ENCODE results near the gene MB21D2.
A peak's percentile ranks its signal among the peaks of the same experiment; 100 is the strongest.
"Not testable (repeated sequence)": the region's sequence is repeated elsewhere in the genome, so short reads cannot be mapped to it uniquely, and the experiment has no call there.

The MB21D2 gene

GRCh38 chr3:192858849-192859585 is 58.6 kb downstream of the MB21D2 start:
- no peak for DNase-seq (ENCODE audit: low spot score)

GRCh38 chr3:192857260-192857661 is 60.4 kb downstream of the MB21D2 start:
- no peak for DNase-seq (ENCODE audit: low spot score)

- no peak for DNase-seq (ENCODE audit: low spot score)
Observed at GRCh38 chr3:192855434-192855833, 62.2 kb downstream of the MB21D2 start.

- peak; percentile 43 for DNase-seq (ENCODE audit: low spot score)
Observed at GRCh38 chr3:192851821-192852372, 65.8 kb downstream of the MB21D2 start.

GRCh38 chr3:192850451-192850981 is 67.1 kb downstream of the MB21D2 start:
- peak; percentile 70 for DNase-seq (ENCODE audit: low spot score)

- DNase-seq (ENCODE audit: low spot score), result not testable (repeated sequence)
Observed at GRCh38 chr3:192849821-192850220, 67.8 kb downstream of the MB21D2 start.

- no peak for DNase-seq (ENCODE audit: low spot score)
Observed at GRCh38 chr3:192848371-192849233, 69.1 kb downstream of the MB21D2 start.

- DNase-seq (ENCODE audit: low spot score), result no peak
Observed at GRCh38 chr3:192847941-192848340, 69.7 kb downstream of the MB21D2 start.

- DNase-seq (ENCODE audit: low spot score), result no peak
Observed at GRCh38 chr3:192845526-192845855, 72.2 kb downstream of the MB21D2 start.

GRCh38 chr3:192844836-192845525 is 72.7 kb downstream of the MB21D2 start:
- no peak for DNase-seq (ENCODE audit: low spot score)

GRCh38 chr3:192844486-192844765 is 73.2 kb downstream of the MB21D2 start:
- DNase-seq (ENCODE audit: low spot score), result no peak

GRCh38 chr3:192843723-192844485 is 73.8 kb downstream of the MB21D2 start:
- DNase-seq (ENCODE audit: low spot score), result no peak

- DNase-seq (ENCODE audit: low spot score), result no peak
Observed at GRCh38 chr3:192843119-192843518, 74.5 kb downstream of the MB21D2 start.

- no peak for DNase-seq (ENCODE audit: low spot score)
Observed at GRCh38 chr3:192842711-192843110, 74.9 kb downstream of the MB21D2 start.

- DNase-seq (ENCODE audit: low spot score), result no peak
Observed at GRCh38 chr3:192842138-192842537, 75.5 kb downstream of the MB21D2 start.

- DNase-seq (ENCODE audit: low spot score), result no peak
Observed at GRCh38 chr3:192841428-192841827, 76.2 kb downstream of the MB21D2 start.

GRCh38 chr3:192840143-192840836 is 77.4 kb downstream of the MB21D2 start:
- no peak for DNase-seq (ENCODE audit: low spot score)

- no peak for DNase-seq (ENCODE audit: low spot score)
Observed at GRCh38 chr3:192835818-192836815, 81.5 kb downstream of the MB21D2 start.

- no peak for DNase-seq (ENCODE audit: low spot score)
Observed at GRCh38 chr3:192834428-192834827, 83.2 kb downstream of the MB21D2 start.

Data from RKO (cell line).